Measurements from ENCODE around the gene AKAP13. TPM values are rescaled to one million over a fixed set of nuclear protein-coding genes. Genes with fewer than 3 reads are reported as not detected.

AKAP13 gene
- polyA plus RNA-seq, 3 donors = 42.2 to 83.3 (median 49.0) TPM

DNA sequence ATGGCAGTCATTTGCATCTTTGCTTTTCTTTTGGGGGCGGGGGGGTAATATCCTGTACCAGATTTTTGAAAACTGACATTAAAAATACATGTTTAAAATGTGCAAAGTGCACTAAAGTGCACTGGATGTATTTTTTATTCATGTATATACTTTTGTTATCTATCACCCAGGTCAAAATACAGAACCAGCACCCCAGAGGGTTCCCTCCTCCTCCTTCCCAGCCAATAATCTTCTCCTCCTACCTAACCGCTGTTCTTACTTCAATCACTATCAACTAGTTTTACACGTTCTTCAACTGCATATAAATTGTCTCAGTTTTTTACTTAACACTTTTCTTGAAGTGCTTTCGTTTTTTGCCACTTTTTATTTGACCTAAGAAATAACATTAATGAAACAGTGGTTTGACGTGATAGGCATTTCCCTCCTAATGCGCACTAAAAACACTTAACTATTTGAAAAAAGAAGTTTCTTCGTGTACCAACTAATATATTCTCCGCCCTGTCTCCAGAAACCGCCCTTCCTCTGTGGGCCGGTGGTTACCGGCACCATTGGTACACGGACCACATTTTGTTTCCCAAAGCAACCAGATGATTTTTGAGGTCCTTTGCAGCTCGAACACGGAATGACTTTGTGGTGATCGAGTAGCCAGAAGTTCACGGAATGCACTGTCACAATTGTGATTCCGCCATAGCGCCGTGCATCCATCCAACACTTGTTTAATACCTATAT, 836 bp upstream of the AKAP13 start:
- WGBS, 3 donors = 3 to 5% (median 4%) methylated on average over 19 of the region's 19 CpGs
- H3K27ac ChIP-seq (ENCODE audit: low read depth, low read length) = no peak overlapping the region

DNA sequence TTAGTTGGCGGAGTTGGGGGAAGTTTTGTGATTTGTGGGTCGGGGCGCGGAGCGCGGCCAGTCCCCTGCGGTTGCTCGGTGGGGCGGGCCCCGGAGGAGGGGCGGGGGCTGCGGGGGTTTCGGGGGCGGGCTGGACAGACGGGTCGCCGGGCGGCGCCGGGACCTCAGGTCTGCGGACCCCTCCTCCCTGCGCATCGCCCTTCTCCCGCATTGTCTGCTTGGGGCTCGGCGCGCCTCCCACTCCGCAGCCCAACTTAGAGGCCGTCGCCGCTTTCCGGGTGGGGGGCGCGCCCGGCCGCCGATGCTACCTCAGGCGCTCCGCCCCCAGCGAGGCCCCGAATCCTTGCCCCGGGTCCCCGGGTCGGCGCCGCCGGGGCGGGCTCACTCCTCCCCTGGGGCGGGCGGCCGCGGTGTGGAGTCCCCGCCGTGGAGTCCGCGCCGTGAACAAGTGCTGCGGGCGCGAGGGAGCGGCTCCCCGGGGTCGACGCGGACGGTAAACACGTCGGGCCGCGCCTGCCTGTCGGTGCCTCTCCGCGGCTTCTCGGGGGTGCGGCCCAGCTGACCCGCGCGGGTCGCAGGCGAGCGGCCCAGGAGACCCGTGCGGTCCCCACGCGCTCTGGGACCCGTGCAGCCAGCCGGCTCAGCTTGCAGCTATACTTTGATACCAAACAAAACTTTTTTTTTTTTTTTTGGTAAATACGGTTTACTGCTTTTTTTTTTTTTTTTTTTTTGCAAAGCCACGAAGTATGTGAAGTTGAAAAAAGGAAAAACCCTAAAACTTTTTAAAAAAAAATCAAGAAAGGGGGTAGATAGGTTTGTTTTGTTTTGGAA, 624 bp downstream of the AKAP13 start:
- H3K27ac ChIP-seq (ENCODE audit: low read depth, low read length) = no peak overlapping the region
- 0% methylated on average over 55 to 89 of the region's 89 CpGs for WGBS, 3 donors

GRCh38 chr15:85381850-85382751, 1.7 kb downstream of the AKAP13 start:
- H3K27ac ChIP-seq (ENCODE audit: low read depth, low read length) = no peak overlapping the region
- WGBS, 3 donors = 68 to 78% (median 72%) methylated on average over 10 of the region's 10 CpGs

GRCh38 chr15:85382942-85383341, 2.5 kb downstream of the AKAP13 start:
- 74 to 89% (median 84%) methylated on average over 4 of the region's 4 CpGs for WGBS, 3 donors
- no peak overlapping the region for H3K27ac ChIP-seq (ENCODE audit: low read depth, low read length)

- 44 to 95% (median 88%) methylated on average over 2 of the region's 2 CpGs for WGBS, 3 donors
- H3K27ac ChIP-seq (ENCODE audit: low read depth, low read length) = no peak overlapping the region
Measured at GRCh38 chr15:85383470-85384148, 3.2 kb downstream of the AKAP13 start.

- H3K27ac ChIP-seq (ENCODE audit: low read depth, low read length) = no peak overlapping the region
- WGBS, 3 donors = 82 to 90% (median 84%) methylated on average over 7 of the region's 7 CpGs
Measured at GRCh38 chr15:85386261-85386660, 5.9 kb downstream of the AKAP13 start.

GRCh38 chr15:85388566-85389305, 8.3 kb downstream of the AKAP13 start:
- 85 to 93% (median 88%) methylated on average over 5 of the region's 5 CpGs for WGBS, 3 donors
- H3K27ac ChIP-seq (ENCODE audit: low read depth, low read length) = no peak overlapping the region

DNA sequence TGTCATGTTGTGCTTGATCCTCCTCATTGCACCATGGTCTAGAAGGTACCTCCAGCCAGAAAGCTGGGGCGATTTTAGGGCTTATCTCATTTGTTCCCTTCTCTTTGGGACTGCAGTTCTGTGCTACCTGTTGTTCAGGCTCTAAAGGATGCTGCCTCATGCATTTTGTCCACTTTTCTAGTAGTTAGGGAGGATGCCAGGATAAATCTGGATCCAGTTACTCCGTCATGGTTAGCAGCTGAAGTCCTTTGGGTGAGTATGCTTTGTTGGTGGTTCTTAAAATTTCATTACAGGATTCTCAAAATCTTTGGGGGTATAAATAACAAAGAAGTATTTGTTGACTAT, 8.9 kb downstream of the AKAP13 start:
- no peak overlapping the region for H3K27ac ChIP-seq (ENCODE audit: low read depth, low read length)
- WGBS, 3 donors = 88 to 94% (median 93%) methylated on average over 2 of the region's 2 CpGs

GRCh38 chr15:85389772-85390171, 9.4 kb downstream of the AKAP13 start:
- H3K27ac ChIP-seq (ENCODE audit: low read depth, low read length) = no peak overlapping the region
- 76 to 89% (median 88%) methylated on average over 4 of the region's 4 CpGs for WGBS, 3 donors

DNA sequence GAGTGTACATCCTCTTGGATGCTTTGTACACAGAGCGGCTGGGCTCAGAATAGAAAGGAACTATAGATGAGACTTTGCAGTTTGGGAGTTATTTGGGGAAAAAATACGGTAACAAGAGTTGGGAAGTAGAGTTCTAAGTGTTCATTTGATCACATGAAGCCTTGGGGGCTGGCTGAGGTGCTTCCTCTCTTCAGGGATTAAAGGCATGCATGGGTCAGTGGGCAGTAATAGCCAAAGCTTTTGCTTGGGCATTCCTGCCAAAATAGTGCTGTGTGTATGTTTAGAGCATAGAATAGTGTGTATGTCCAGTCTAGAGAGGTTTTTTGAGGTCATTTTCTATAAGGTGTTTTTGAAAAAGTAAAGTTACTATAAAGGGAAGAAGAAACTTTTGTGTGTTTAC, 12.8 kb downstream of the AKAP13 start:
- no peak overlapping the region for H3K27ac ChIP-seq (ENCODE audit: low read depth, low read length)
- 84 to 95% (median 91%) methylated on average over 2 of the region's 2 CpGs for WGBS, 3 donors

DNA sequence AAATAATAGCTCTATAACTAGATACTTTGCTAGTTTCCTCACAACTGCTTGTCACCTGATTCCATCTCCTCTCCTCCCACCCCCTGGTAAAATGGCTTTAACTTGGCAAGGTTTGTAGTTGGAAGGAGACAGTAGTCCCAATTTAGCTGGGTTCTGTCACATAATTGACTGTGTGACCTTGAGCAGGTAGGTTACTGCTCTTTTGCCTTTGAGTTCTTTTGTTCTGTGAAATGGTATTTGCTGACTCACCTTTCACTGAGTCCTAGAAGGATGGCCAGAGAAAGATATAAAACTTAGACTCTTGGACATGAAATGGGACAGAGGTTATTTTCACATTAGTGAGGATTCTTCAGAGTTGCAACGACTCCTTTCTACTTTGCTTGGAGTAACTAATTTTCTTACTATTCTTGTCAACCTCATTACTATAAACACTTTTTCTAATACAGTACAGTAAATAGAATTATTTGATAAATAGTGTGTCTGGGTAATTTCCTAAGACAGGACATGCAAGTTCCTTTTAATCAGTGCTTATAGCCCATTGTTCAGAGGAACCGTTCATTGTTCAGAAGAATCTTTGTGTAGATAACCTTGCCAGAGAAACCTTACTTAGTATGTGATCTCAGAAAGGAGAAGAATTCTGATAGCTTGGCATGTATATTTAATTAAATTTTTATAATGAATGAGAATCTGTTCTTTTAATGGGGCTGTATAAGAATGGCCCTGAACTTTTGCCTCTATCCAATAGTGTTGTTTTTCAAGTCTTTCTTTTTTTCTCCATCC, 14.3 kb downstream of the AKAP13 start:
- no peak overlapping the region for H3K27ac ChIP-seq (ENCODE audit: low read depth, low read length)
- 35 to 66% (median 59%) methylated on average over 2 of the region's 2 CpGs for WGBS, 3 donors

GRCh38 chr15:85396554-85396953, 16.2 kb downstream of the AKAP13 start:
- 76 to 86% (median 80%) methylated on average over 3 of the region's 3 CpGs for WGBS, 3 donors
- H3K27ac ChIP-seq (ENCODE audit: low read depth, low read length) = no peak overlapping the region

DNA sequence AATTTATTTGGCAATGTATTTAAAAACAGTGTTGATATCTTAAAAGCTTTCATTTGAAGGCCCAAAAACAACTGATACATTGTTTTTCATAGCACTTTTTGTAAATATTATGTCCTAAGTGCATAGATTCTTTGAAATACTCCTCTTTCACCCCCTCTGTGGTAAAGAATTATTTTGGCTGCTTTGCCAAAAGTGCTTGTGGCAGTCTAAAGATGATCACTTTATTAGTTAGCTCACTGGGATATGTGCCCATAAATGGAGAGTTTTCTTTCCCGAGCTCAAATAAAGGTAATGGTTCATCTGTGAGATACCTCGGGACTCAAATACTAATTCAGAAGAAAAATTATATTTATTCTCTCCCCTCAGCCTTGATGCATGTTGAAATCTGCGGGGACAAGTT, 16.7 kb downstream of the AKAP13 start:
- no peak overlapping the region for H3K27ac ChIP-seq (ENCODE audit: low read depth, low read length)
- 52 to 66% (median 63%) methylated on average over 3 of the region's 3 CpGs for WGBS, 3 donors

DNA sequence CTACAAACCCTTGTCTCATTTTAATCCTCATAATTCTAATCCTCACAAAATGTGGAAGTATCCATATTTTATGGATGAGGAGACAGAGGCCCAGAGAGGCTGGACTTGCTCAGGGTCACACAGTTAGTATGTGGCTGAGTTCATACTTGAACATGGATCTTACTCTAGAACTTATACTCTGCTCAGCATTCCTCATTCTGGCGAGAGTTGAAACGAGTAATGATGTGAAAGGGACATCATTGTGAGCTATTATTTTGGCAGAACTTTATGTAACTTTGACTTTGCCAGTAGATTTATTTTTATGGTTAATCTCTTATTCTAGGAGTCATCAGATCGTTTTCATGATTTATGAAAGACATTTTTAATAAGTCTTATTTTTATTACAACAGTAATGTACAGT, 17.5 kb downstream of the AKAP13 start:
- H3K27ac ChIP-seq (ENCODE audit: low read depth, low read length) = no peak overlapping the region
- WGBS, 3 donors = 55 to 83% (median 58%) methylated on average over 3 of the region's 3 CpGs

GRCh38 chr15:85398822-85399221, 18.4 kb downstream of the AKAP13 start:
- H3K27ac ChIP-seq (ENCODE audit: low read depth, low read length) = no peak overlapping the region
- WGBS, 3 donors = 81 to 98% (median 93%) methylated on average over 2 of the region's 2 CpGs

- H3K27ac ChIP-seq (ENCODE audit: low read depth, low read length) = no peak overlapping the region
- WGBS, 3 donors = 81 to 90% (median 87%) methylated on average over 5 of the region's 5 CpGs
Measured at GRCh38 chr15:85399627-85400026, 19.2 kb downstream of the AKAP13 start.

DNA sequence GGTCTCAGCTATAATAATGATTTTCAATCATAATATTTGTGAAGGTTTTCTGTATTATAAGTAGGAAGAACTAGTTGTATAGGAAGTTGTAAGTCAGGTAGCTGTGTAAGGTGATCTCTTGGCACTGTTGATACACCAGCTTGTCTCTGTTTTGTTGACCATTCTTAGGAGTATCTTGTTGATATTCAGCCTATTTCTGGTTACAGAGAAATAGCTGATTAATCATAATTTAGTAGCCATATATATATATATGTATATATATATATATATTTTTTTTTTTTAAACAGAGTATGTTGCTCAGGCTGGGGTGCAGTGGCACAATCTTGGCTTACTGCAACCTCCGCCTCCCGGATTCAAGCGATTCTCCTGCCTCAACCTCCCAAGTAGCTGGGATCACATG, 20.2 kb downstream of the AKAP13 start:
- WGBS, 3 donors = 96 to 98% (median 98%) methylated on average over 3 of the region's 3 CpGs
- H3K27ac ChIP-seq (ENCODE audit: low read depth, low read length) = no peak overlapping the region

All from adipose tissue (tissue), 3 donors.